ENCODE measurements around the gene RABGAP1L.
"Not testable (repeated sequence)": the region's sequence is repeated elsewhere in the genome, so short reads cannot be mapped to it uniquely, and the experiment has no call there.

The RABGAP1L gene

DNA sequence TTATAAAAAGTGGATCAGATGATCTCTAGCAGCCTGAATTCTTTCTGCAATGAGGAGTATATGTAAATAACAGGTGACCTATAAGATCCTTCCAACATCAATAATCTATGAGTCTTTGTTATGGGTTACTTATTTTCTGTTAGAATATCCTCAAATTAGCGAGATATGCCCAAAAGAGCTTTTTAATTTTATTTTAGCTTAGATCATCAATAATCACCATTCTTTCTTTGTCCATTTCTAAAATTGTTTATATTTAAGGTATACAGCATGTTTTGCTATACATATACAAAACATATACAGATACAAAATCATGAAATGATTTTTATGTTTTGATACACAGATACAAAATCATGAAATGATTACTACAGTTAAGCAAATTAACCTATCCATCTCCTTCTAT, 11.8 kb downstream of the RABGAP1L start:
- Histone ChIP-seq H2AFZ (no peak overlapping the region), H3K4me3 (ENCODE audit: low read depth, low read length) (no peak overlapping the region), H3K27me3 (ENCODE audit: control insufficient read depth, insufficient read depth, low read length) (no peaks in the 10 kb centered on the region), H3K4me1 (no peaks in the 10 kb centered on the region), H3K79me2 (no peaks in the 10 kb centered on the region), H3K36me3 (ENCODE audit: control insufficient read depth, insufficient read depth, low read length) (no peaks in the 10 kb centered on the region), H3K4me2 (ENCODE audit: low read length) (no peak overlapping the region), H3K9ac (no peak overlapping the region), H3K9me3 (ENCODE audit: control insufficient read depth, low read length) (no peaks in the 10 kb centered on the region), H3K27ac (no peak overlapping the region)
- TF ChIP-seq, protein P1, sequence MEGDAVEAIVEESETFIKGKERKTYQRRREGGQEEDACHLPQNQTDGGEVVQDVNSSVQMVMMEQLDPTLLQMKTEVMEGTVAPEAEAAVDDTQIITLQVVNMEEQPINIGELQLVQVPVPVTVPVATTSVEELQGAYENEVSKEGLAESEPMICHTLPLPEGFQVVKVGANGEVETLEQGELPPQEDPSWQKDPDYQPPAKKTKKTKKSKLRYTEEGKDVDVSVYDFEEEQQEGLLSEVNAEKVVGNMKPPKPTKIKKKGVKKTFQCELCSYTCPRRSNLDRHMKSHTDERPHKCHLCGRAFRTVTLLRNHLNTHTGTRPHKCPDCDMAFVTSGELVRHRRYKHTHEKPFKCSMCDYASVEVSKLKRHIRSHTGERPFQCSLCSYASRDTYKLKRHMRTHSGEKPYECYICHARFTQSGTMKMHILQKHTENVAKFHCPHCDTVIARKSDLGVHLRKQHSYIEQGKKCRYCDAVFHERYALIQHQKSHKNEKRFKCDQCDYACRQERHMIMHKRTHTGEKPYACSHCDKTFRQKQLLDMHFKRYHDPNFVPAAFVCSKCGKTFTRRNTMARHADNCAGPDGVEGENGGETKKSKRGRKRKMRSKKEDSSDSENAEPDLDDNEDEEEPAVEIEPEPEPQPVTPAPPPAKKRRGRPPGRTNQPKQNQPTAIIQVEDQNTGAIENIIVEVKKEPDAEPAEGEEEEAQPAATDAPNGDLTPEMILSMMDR (IDR thresholded peaks at IDR 0.05), result no peak

DNA sequence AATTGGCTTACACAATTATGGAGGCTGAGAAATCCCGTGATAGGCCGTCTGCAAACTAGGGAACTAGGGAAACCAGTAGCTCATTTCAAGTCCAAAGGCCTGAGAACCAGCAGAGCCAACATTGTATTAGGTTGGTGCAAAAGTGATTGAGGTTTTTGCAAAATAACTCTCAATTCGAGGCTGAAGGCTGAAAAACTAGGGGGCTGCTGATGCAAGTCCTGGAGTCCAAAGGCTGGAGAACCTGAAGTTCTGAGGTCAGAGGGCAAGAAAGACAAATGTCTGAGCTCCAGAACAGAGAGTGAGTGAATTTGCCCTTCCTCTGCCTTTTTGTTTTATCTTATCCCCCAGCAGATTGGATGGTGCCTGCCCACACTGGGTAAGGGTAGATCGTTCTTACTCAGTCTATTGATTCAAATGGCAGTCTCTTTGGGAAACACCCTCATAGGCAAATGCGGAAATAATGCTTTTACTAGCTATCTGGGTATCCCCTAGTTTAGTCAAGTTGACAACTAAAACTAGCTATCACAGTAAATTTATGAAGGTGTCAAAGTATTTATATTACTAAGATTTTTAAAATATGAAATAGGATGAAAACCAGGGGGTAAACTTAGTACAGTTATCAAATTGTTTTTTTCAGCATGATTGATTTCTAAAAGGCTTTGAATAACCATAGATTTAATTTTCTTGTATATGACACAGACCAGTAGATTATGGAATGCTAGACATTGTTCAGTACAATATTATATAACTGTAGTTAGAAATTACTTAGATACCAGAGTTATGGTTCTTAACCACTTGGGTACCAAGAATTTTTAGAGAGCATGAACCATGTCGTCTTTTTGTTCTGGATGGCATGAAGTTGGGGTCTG, 15.4 kb downstream of the RABGAP1L start:
- no peaks in the 10 kb centered on the region for H3K36me3 ChIP-seq (ENCODE audit: control insufficient read depth, insufficient read depth, low read length)
- H3K9me3 ChIP-seq (ENCODE audit: control insufficient read depth, low read length), result no peaks in the 10 kb centered on the region
- peaks cover 2% of the 10 kb centered on the region for H3K79me2 ChIP-seq
- H3K4me2 ChIP-seq (ENCODE audit: low read length), result no peak overlapping the region
- H3K27ac ChIP-seq, result no peak overlapping the region
- no peak overlapping the region for H2AFZ ChIP-seq
- H3K9ac ChIP-seq, result no peak overlapping the region
- H3K27me3 ChIP-seq (ENCODE audit: control insufficient read depth, insufficient read depth, low read length), result no peaks in the 10 kb centered on the region
- no peak overlapping the region for H3K4me3 ChIP-seq (ENCODE audit: low read depth, low read length)
- no peaks in the 10 kb centered on the region for H3K4me1 ChIP-seq
- TF ChIP-seq, protein P1 (IDR thresholded peaks at IDR 0.05), result no peak

DNA sequence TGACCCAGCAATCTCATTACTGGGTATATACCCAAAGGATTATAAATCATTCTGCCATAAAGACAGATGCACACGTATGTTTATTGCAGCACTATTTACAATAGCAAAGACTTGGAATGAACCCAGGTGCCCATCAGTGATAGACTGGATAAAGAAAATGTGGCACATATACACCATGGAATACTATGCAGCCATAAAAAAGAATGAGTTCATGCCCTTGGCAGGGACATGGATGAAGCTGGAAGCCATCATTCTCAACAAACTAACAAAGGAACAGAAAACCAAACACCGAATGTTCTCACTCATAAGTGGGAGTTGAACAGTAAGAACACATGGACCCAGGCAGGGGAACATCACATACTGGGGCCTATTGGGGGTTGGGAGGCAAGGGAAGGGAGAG, 19.1 kb downstream of the RABGAP1L start:
- H3K79me2 ChIP-seq; H3K36me3 ChIP-seq (ENCODE audit: control insufficient read depth, insufficient read depth, low read length); H3K4me1 ChIP-seq: not testable (repeated sequence)

DNA sequence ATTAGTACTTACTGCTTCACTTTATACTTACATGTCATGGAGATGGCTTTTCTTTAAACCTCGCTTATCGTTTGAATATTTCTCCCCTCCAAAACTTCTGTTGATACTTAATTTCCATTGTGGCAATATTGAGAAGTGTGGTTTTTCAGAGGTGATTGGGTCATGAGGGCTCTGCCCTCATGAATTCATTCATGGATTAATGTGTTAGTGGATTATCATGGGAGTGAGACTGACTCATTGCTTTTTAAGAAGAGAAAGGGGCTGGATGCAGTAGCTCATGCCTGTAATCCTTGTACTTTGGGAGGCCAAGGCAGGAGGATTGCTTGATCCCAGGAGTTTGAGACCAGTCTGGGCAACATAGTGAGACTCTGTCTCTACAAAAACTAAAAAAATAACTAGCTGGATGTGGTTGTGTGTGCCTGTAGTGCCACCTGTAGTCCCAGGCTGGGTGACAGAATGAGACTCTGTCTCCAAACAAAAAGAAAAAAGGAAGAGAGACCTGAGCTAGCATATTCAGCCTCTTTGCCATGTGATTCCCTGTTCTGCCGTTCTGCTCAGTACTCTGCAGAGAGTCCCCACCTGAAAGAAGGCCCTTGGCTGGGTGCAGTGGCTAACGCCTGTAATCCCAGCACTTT, 30.2 kb downstream of the RABGAP1L start:
- no peak overlapping the region for H3K4me2 ChIP-seq (ENCODE audit: low read length)
- H3K9me3 ChIP-seq (ENCODE audit: control insufficient read depth, low read length), result no peaks in the 10 kb centered on the region
- no peak overlapping the region for H3K9ac ChIP-seq
- H2AFZ ChIP-seq, result no peak overlapping the region
- H3K79me2 ChIP-seq, result peaks cover 3% of the 10 kb centered on the region
- H3K4me1 ChIP-seq, result peaks cover 2% of the 10 kb centered on the region
- H3K27ac ChIP-seq, result no peak overlapping the region
- no peaks in the 10 kb centered on the region for H3K36me3 ChIP-seq (ENCODE audit: control insufficient read depth, insufficient read depth, low read length)
- H3K27me3 ChIP-seq (ENCODE audit: control insufficient read depth, insufficient read depth, low read length), result no peaks in the 10 kb centered on the region
- TF ChIP-seq, protein P1 (IDR thresholded peaks at IDR 0.05), result no peak
- no peak overlapping the region for H3K4me3 ChIP-seq (ENCODE audit: low read depth, low read length)

More for the DNA sequence above, 19.1 kb downstream of the RABGAP1L start:
- H3K9ac ChIP-seq; H2AFZ ChIP-seq; H3K4me3 ChIP-seq (ENCODE audit: low read depth, low read length); H3K27ac ChIP-seq; H3K9me3 ChIP-seq (ENCODE audit: control insufficient read depth, low read length); H3K27me3 ChIP-seq (ENCODE audit: control insufficient read depth, insufficient read depth, low read length); H3K4me2 ChIP-seq (ENCODE audit: low read length): not testable (repeated sequence)

DNA sequence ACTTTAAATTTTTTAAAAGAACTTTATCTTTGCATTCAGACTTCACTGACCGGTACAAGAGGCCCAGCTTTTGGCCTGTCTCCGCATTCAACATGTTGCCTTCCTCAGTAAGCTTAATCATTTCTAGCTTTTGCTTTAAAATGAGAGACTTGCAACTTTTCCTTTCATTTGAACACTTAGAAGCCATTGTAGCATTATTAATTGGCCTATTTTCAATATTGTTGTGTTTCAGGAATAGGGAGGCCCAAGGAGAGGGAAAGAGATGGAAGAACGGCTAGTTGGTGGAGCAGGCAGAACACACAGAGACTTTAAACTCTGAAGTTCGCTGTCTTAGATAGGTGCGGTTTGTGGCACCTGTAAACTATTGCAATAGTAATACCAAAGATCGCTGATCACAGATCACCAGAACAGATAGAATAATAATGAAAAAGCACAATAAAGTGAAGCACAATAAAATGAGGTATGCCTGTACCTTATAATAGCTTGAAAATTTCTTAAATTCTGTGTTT, 31.4 kb downstream of the RABGAP1L start:
- Histone ChIP-seq H3K4me1 (peaks cover 2% of the 10 kb centered on the region), H3K79me2 (peaks cover 3% of the 10 kb centered on the region), H3K27ac (no peak overlapping the region), H3K4me2 (ENCODE audit: low read length) (no peak overlapping the region), H2AFZ (no peak overlapping the region), H3K36me3 (ENCODE audit: control insufficient read depth, insufficient read depth, low read length) (no peaks in the 10 kb centered on the region), H3K9ac (no peak overlapping the region), H3K9me3 (ENCODE audit: control insufficient read depth, low read length) (no peaks in the 10 kb centered on the region), H3K27me3 (ENCODE audit: control insufficient read depth, insufficient read depth, low read length) (no peaks in the 10 kb centered on the region), H3K4me3 (ENCODE audit: low read depth, low read length) (no peak overlapping the region)
- TF ChIP-seq, protein P1 (IDR thresholded peaks at IDR 0.05), result no peak
